SK-N-SH treated with all-trans-retinoic acid at 6 μM for 48 hours (cell line): ENCODE results near the gene C4orf51.

Experiments
- ARNTL ChIP-seq: fragments of 450-650 bp; formaldehyde crosslinking; IDR thresholded peaks from 2 replicates; pipeline ENCODE4 v1.5.0; 2020; ENCODE audit warnings: low read depth, mild to moderate bottlenecking, moderate library complexity, borderline replicate concordance
- CREB5 ChIP-seq: fragments of 250-450 bp; sonication (Bioruptor Pico); IDR thresholded peaks from 2 replicates; pipeline ENCODE4 v1.5.1; 2020; ENCODE audit warnings: low read depth, mild to moderate bottlenecking, moderate library complexity
- CSDC2 ChIP-seq: fragments of 250-450 bp; sonication (Bioruptor Pico); IDR thresholded peaks from 2 replicates; pipeline ENCODE4 v1.5.0; 2020; ENCODE audit warnings: mild to moderate bottlenecking, moderate library complexity
- ESRRG ChIP-seq: fragments of 250-450 bp; sonication (Bioruptor Pico); IDR thresholded peaks from 2 replicates; pipeline ENCODE4 v1.6.1; 2021; ENCODE audit warnings: mild to moderate bottlenecking
- ISL1 ChIP-seq: fragments of 250-450 bp; sonication (Bioruptor Pico); IDR thresholded peaks from 2 replicates; pipeline ENCODE4 v2.1.2; 2022; ENCODE audit warnings: mild to moderate bottlenecking, moderate library complexity
- PATZ1 ChIP-seq: fragments of 250-450 bp; sonication (Bioruptor Pico); IDR thresholded peaks from 2 replicates; pipeline ENCODE4 v1.8.0; 2020; ENCODE audit warnings: mild to moderate bottlenecking, moderate library complexity, borderline replicate concordance
- TCF4 ChIP-seq: fragments of 250-450 bp; sonication (Bioruptor Pico); IDR thresholded peaks from 2 replicates; pipeline ENCODE4 v1.8.0; 2021; ENCODE audit warnings: mild to moderate bottlenecking, moderate library complexity, borderline replicate concordance
- ZFP3 ChIP-seq: fragments of 250-450 bp; sonication (Bioruptor Pico); IDR thresholded peaks from 2 replicates; pipeline ENCODE4 v1.5.0; 2020; ENCODE audit warnings: mild to moderate bottlenecking, moderate library complexity
- ZFP30 ChIP-seq: fragments of 450-650 bp; formaldehyde crosslinking; IDR thresholded peaks from 2 replicates; pipeline ENCODE4 v1.5.0; 2022; ENCODE audit warnings: mild to moderate bottlenecking, moderate library complexity
- ZNF70 ChIP-seq: fragments of 450-650 bp; formaldehyde crosslinking; IDR thresholded peaks from 2 replicates; pipeline ENCODE4 v1.5.0; 2020; ENCODE audit warnings: mild to moderate bottlenecking, moderate library complexity

- TF ChIP-seq ZFP30 (no peak), ARNTL (CRISPR knock-in tag) (no peak), TCF4 (CRISPR knock-in tag) (no peak), ISL1 (CRISPR knock-in tag) (no peak), PATZ1 (CRISPR knock-in tag) (no peak), CREB5 (CRISPR knock-in tag) (no peak), ESRRG (CRISPR knock-in tag) (no peak), CSDC2 (CRISPR knock-in tag) (no peak), ZNF70 (CRISPR knock-in tag) (no peak), ZFP3 (CRISPR knock-in tag) (no peak)
Measured at GRCh38 chr4:145698507-145698906, 18.6 kb downstream of the C4orf51 start.
